B cell (primary cell): ENCODE results near the gene SEMA6D. TPM values are rescaled to one million over a fixed set of nuclear protein-coding genes. Genes with fewer than 3 reads are reported as not detected.

Experiments
- ATAC-seq: fragments of 200-7000 bp; cut with Tn5 transposase; one replicate; pipeline ENCODE4 v1.10.0; 2021; ENCODE audit warnings: low read depth, mild to moderate bottlenecking, moderate number of reproducible peaks, moderate library complexity
- CTCF ChIA-PET: fragments of 350-600 bp; sonication (Branson Sonifier 250); formaldehyde crosslinking; loops from one replicate; lab custom pipeline; 2021; ENCODE audit warnings: antibody characterized with exemption, inconsistent platforms; lab: Charles Lee
- POLR2A ChIA-PET: fragments of 350-600 bp; sonication (Branson Sonifier 250); formaldehyde crosslinking; loops from one replicate; lab custom pipeline; 2021; ENCODE audit warnings: antibody characterized with exemption; lab: Charles Lee
- DNase-seq: peaks from one replicate; pipeline ENCODE4 v3.0.0; 2013
- H2AFZ ChIP-seq: 2 replicates; pipeline ENCODE4 v1.6.1; 2012; ENCODE audit warnings: mild to moderate bottlenecking, low read depth, low read length; ENCODE audit not compliant: insufficient read depth, poor library complexity, severe bottlenecking
- H3K27ac ChIP-seq, 2 donors: 1 replicate in 1 of 2; 2 replicates in 1 of 2; pipeline ENCODE4 v1.5.1; 2012 to 2013; ENCODE audit warnings: low read length in 2 of 2, mild to moderate bottlenecking in 2 of 2, moderate library complexity in 1 of 2
- H3K27me3 ChIP-seq, 4 experiments: fragments of 200-600 bp in 1 of 4; sonication (generic) in 1 of 4; replicated peaks in 1 of 4; 1 replicate in 2 of 4; 2 replicates in 2 of 4; pipeline versions ENCODE4 v1.6.1 to v1.7.0; 2013 to 2016; ENCODE audit warnings: low read length in 3 of 4, mild to moderate bottlenecking in 2 of 4, mixed read lengths in 1 of 4, moderate library complexity in 1 of 4; ENCODE audit not compliant: insufficient read depth in 4 of 4, control insufficient read depth in 3 of 4; ENCODE audit errors: control extremely low read depth in 1 of 4
- H3K36me3 ChIP-seq, 2 experiments: replicated peaks in 1 of 2; 1 replicate in 1 of 2; 2 replicates in 1 of 2; pipeline versions ENCODE4 v1.6.1 to v1.7.1; 2013; ENCODE audit warnings: low read length in 1 of 2; ENCODE audit not compliant: insufficient read depth in 2 of 2, control insufficient read depth in 1 of 2; ENCODE audit errors: control extremely low read depth in 1 of 2, extremely low read depth in 1 of 2
- H3K4me1 ChIP-seq, 2 donors: fragments of 200-600 bp in 1 of 2; sonication (generic) in 1 of 2; 1 replicate in 1 of 2; 2 replicates in 1 of 2; pipeline versions ENCODE4 v1.5.1 to v1.6.1; 2013 to 2017; ENCODE audit warnings: low read length in 2 of 2; ENCODE audit not compliant: control insufficient read depth in 2 of 2, insufficient read depth in 2 of 2
- H3K4me2 ChIP-seq: replicated peaks from 2 replicates; pipeline ENCODE3; 2012; ENCODE audit warnings: mild to moderate bottlenecking, low read depth, low read length; ENCODE audit not compliant: poor library complexity, severe bottlenecking
- H3K4me3 ChIP-seq, 5 experiments: fragments of 200-600 bp in 1 of 5; sonication (generic) in 1 of 5; 1 replicate in 3 of 5; 2 replicates in 2 of 5; pipeline versions ENCODE4 v1.5.1 to v1.7.0; 2011 to 2016; ENCODE audit warnings: low read length in 4 of 5, mild to moderate bottlenecking in 4 of 5, low read depth in 2 of 5, control low read depth in 1 of 5, moderate library complexity in 1 of 5; ENCODE audit not compliant: insufficient read depth in 1 of 5; ENCODE audit errors: control extremely low read depth in 1 of 5, extremely low read depth in 1 of 5
- H3K79me2 ChIP-seq: fragments of 200-600 bp; sonication (generic); one replicate; pipeline ENCODE4 v1.6.0; 2016; ENCODE audit warnings: low read length; ENCODE audit not compliant: control insufficient read depth, insufficient read depth
- H3K9ac ChIP-seq: fragments of 200-600 bp; sonication (generic); 2 replicates; pipeline ENCODE4 v1.6.1; 2017; ENCODE audit warnings: mild to moderate bottlenecking, low read length, moderate library complexity
- H3K9me3 ChIP-seq, 3 donors: one replicate each; pipeline versions ENCODE4 v1.6.1 to v1.7.1; 2013; ENCODE audit warnings: low read length in 2 of 3; ENCODE audit not compliant: control insufficient read depth in 2 of 3, insufficient read depth in 1 of 3; ENCODE audit errors: control extremely low read depth in 1 of 3
- H4K20me1 ChIP-seq: 2 replicates; pipeline ENCODE4 v1.6.0; 2012; ENCODE audit warnings: mild to moderate bottlenecking, low read length; ENCODE audit not compliant: insufficient read depth, control insufficient read depth, poor library complexity, severe bottlenecking
- H3K27ac Mint-ChIP-seq: one replicate; pipeline ENCODE4 v1.8.0; 2021; ENCODE audit warnings: mixed read lengths
- H3K27me3 Mint-ChIP-seq: one replicate; pipeline ENCODE4 v1.8.0; 2021; ENCODE audit warnings: mixed read lengths
- H3K4me1 Mint-ChIP-seq: one replicate; pipeline ENCODE4 v1.8.0; 2021; ENCODE audit warnings: mixed read lengths
- H3K4me3 Mint-ChIP-seq: one replicate; pipeline ENCODE4 v1.8.0; 2021; ENCODE audit warnings: mixed read lengths
- H3K9me3 Mint-ChIP-seq: one replicate; pipeline ENCODE4 v1.8.0; 2022; ENCODE audit warnings: mixed read lengths; ENCODE audit not compliant: insufficient read depth
- EZH2 ChIP-seq: IDR thresholded peaks from 2 replicates; pipeline ENCODE4 v1.6.1; 2012; ENCODE audit warnings: borderline replicate concordance, low read depth, mild to moderate bottlenecking, moderate library complexity, low read length; ENCODE audit not compliant: insufficient read depth, poor library complexity, severe bottlenecking
- WGBS: methylation state at CpG from one replicate; pipeline ENCODE4 v1.1.5; 2013; ENCODE audit warnings: missing lambda C conversion rate; ENCODE audit not compliant: insufficient coverage; 5-methylcytosine and 5-hydroxymethylcytosine counted together
- intact Hi-C: fragments of 100-400 bp; cut with micrococcal nuclease; formaldehyde crosslinking; loops from one replicate; pipeline ENCODE4 v1.10.0; 2022
- polyA plus RNA-seq: library from polyadenylated mRNA; depleted of rRNA; stranded (reverse); fragments of >200 nt; gene quantifications from 2 replicates; pipeline ENCODE4 v1.2.3, GENCODE V29; 2012
- total RNA-seq, 2 donors: library from RNA; stranded (reverse); fragments of 120-200 nt in 1 of 2; gene quantifications; 1 replicate in 1 of 2; 2 replicates in 1 of 2; pipeline versions ENCODE4 v1.2.3 to v1.2.4, GENCODE V29; 2013 to 2022
- TF ChIP-seq, protein P1 (sequence below): fragments of 200-600 bp; IDR thresholded peaks from one replicate; pipeline ENCODE4 v1.8.0; 2022; ENCODE audit warnings: antibody characterized with exemption, mild to moderate bottlenecking

SEMA6D gene
- total and polyA plus RNA-seq, 2 donors (not counting 1 experiment from before 2014, with no cell fraction given) = not detected

DNA sequence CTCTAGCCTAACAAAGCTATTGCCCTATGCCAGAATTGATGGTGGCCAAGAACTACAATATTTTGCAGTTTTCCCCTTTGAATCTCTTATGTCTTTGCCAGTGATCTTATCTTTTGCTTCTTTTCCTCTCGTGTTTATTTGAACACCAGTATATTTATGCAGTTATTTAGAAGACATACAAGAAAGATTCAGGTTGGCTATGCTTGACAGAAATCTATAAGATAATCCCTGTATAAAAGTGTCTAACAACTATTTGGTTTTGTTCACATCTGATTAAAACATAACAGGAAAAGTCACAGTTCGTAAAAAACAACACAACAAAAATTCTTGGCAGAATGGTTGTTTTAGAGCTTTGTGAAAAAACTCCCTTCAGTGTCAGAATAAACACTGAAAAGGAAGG is 63.7 kb downstream of the SEMA6D start:
- Mint-ChIP-seq H3K4me1 (no peaks in the 10 kb centered on the region), H3K27me3 (peaks cover 10% of the 10 kb centered on the region), H3K27ac (no peak overlapping the region), H3K4me3 (no peak overlapping the region), H3K9me3 (no peaks in the 10 kb centered on the region)
- Histone ChIP-seq H3K4me2 (no peak overlapping the region), H3K27me3 (no peaks in the 10 kb centered on the region), H3K4me3 (no peak overlapping the region), H3K79me2 (no peaks in the 10 kb centered on the region), H3K9ac (no peak overlapping the region), H3K27ac (no peak overlapping the region), H3K9me3 (peaks cover 0 to 4% (median 0%) of the 10 kb centered on the region in 3 donors), H4K20me1 (no peaks in the 10 kb centered on the region), H3K4me1 (no peaks in the 10 kb centered on the region), H3K36me3 (no peaks in the 10 kb centered on the region), H2AFZ (no peak overlapping the region)
- no peak for DNase-seq
- ChIA-PET CTCF (interaction anchor here (0.8 kb wide), 1 partner anchor 8 kb away, joined by 3 read pairs; no protein-coding TSS in a partner anchor), POLR2A (no interaction called here)
- no peak for ATAC-seq
- no CpG with 5 or more reads among the region's 2 CpGs for WGBS
- no peak for TF ChIP-seq EZH2
- TF ChIP-seq, protein P1, sequence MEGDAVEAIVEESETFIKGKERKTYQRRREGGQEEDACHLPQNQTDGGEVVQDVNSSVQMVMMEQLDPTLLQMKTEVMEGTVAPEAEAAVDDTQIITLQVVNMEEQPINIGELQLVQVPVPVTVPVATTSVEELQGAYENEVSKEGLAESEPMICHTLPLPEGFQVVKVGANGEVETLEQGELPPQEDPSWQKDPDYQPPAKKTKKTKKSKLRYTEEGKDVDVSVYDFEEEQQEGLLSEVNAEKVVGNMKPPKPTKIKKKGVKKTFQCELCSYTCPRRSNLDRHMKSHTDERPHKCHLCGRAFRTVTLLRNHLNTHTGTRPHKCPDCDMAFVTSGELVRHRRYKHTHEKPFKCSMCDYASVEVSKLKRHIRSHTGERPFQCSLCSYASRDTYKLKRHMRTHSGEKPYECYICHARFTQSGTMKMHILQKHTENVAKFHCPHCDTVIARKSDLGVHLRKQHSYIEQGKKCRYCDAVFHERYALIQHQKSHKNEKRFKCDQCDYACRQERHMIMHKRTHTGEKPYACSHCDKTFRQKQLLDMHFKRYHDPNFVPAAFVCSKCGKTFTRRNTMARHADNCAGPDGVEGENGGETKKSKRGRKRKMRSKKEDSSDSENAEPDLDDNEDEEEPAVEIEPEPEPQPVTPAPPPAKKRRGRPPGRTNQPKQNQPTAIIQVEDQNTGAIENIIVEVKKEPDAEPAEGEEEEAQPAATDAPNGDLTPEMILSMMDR = no peak
- intact Hi-C loops = no loop called here

DNA sequence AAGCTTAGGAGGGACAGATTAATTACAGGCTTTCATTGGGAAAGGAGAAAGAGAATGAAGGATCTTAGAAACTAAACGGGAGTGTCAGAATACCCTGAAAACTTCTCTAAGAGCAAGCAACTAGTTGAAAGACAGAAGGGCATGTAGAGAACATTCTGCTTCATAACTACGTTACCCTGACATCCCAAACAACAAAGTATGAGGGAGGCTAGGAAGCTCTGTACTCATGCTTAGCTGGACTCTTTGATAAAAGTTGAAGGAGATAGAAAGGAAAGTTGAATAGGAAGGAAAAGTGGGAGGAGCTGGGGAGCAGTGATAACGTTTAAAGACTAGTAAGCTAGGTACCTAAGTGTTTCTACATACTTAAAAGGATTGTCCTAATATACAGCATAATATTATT is 64.2 kb downstream of the SEMA6D start:
- peaks cover 0 to 4% (median 0%) of the 10 kb centered on the region in 3 donors for H3K9me3 ChIP-seq
- H3K27me3 Mint-ChIP-seq = peaks cover 10% of the 10 kb centered on the region
- H3K4me2 ChIP-seq = no peak overlapping the region
- no peaks in the 10 kb centered on the region for H3K79me2 ChIP-seq
- no peaks in the 10 kb centered on the region for H3K4me1 Mint-ChIP-seq
- H3K9me3 Mint-ChIP-seq = no peaks in the 10 kb centered on the region
- H3K27me3 ChIP-seq = no peaks in the 10 kb centered on the region
- H3K27ac ChIP-seq = no peak overlapping the region
- no peak for ATAC-seq
- H3K4me3 Mint-ChIP-seq = no peak overlapping the region
- H4K20me1 ChIP-seq = no peaks in the 10 kb centered on the region
- H3K27ac Mint-ChIP-seq = no peak overlapping the region
- intact Hi-C loops = no loop called here
- H3K9ac ChIP-seq = no peak overlapping the region
- DNase-seq = no peak
- TF ChIP-seq, protein P1 = no peak
- no peak for TF ChIP-seq EZH2
- no peak overlapping the region for H3K4me3 ChIP-seq
- H2AFZ ChIP-seq = no peak overlapping the region
- H3K4me1 ChIP-seq = no peaks in the 10 kb centered on the region
- POLR2A ChIA-PET = no interaction called here
- WGBS = no CpG with 5 or more reads among the region's 3 CpGs
- H3K36me3 ChIP-seq = no peaks in the 10 kb centered on the region
- CTCF ChIA-PET = no interaction called here
